ENCODE results near the gene TRIM66.

GRCh38 chr11:8584082-8584481 lies 98.4 kb downstream of the TRIM66 start:
- TF ChIP-seq RAD21 (IDR thresholded peaks at IDR 0.05; ENCODE audit: low read depth) (no peak), ZBTB7A (IDR thresholded peaks at IDR 0.05; ENCODE audit: low read depth) (no peak), TEAD4 (IDR thresholded peaks at IDR 0.05) (no peak), TAF1 (IDR thresholded peaks at IDR 0.05; ENCODE audit: low read depth) (no peak), REST (IDR thresholded peaks at IDR 0.05; ENCODE audit: low read depth) (no peak), USF1 (IDR thresholded peaks at IDR 0.05) (no peak), TCF12 (IDR thresholded peaks at IDR 0.05; ENCODE audit: low read depth) (no peak), EP300 (IDR thresholded peaks at IDR 0.05; ENCODE audit: borderline replicate concordance) (no peak), MAX (IDR thresholded peaks at IDR 0.05) (no peak), CREB1 (IDR thresholded peaks at IDR 0.05; ENCODE audit: low read depth) (no peak), EGR1 (IDR thresholded peaks at IDR 0.05) (no peak)
